GM10847 (cell line): ENCODE results near the gene PAQR7.

Experiments used
- POLR2A ChIP-seq: IDR thresholded peaks from 2 replicates; pipeline ENCODE4 v1.6.1; 2011; ENCODE audit not compliant: insufficient read length; ENCODE audit errors: extremely low read depth

The PAQR7 gene

DNA sequence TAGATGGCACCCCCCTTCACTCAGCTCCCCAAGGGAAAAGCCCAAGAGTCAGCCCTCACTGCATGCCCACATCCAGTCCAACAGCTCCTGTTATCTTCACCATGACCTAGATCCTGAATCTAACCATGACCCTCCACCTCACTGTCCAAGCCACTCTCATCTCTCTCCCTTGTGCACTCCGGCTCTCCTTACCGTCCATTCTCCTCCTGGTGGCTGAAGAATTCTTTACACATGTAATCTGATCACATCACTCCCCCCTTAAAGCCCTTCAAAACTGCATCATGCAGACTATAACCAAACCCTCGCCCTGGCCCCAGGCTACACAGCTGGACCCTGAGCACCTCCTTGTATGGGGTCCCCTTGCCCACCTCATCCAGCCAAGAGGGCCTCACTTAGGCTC, 14.0 kb upstream of the PAQR7 start:
- TF ChIP-seq POLR2A, result no peak

- TF ChIP-seq POLR2A, result no peak
Observed at GRCh38 chr1:25888426-25888987, 13.0 kb upstream of the PAQR7 start.

DNA sequence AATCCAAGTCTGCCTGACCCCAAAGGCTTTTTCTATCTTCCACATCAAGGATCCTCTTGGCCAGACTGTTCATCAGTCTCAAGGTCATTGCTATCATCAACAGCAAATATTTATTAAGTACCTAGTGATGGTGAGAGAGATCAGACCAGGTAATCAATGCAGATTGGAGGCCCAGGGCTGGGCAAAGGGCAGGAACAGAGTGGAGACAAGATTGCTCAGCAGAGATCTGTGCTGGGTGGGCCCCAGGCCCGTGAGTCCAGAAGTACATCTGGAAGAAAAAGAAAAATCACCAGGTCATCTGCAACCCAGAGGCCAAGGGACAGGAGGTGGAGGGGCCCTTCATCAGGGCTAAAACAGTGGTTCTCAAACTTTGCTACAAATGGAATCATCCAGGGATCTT, 10.1 kb upstream of the PAQR7 start:
- no peak for TF ChIP-seq POLR2A

DNA sequence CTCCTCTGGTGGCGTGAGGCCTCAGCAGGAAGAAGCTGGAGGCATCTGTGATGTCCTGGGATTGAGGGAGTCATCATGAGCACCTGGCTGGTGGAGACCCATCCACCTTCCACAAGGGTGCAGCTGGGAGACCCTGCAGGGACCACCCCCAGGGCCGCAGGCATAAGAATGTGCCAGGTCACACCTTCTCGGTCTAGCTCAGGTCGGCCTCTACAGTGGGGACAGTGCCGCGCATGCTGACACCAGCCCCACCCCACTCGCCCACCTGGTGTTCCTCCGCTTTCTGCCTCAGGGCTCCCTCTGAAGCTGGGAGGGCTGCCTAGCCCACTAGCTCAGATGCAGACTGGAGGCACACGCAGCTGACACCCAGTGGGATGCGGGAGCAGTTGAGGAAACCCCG, 5.8 kb upstream of the PAQR7 start:
- no peak for TF ChIP-seq POLR2A

DNA sequence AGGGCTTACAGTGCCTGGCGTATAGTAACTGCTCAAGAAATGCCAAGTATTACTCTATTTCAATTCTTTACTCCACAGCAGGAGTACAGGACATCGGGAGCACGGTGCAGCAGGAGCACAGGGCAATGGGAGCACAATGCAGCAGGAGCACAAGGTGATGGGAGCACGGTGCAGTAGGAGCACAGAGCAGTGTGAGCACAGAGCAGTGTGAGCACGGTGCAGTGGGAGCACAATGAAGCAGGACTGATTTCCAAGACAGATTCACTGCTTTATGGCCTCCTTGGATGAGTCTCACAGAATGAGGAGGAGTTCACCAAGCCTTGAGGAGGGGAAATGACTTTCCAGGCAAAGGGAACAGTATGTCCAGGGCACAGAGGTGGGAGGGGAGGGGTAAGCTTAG, 5.0 kb upstream of the PAQR7 start:
- no peak for TF ChIP-seq POLR2A

DNA sequence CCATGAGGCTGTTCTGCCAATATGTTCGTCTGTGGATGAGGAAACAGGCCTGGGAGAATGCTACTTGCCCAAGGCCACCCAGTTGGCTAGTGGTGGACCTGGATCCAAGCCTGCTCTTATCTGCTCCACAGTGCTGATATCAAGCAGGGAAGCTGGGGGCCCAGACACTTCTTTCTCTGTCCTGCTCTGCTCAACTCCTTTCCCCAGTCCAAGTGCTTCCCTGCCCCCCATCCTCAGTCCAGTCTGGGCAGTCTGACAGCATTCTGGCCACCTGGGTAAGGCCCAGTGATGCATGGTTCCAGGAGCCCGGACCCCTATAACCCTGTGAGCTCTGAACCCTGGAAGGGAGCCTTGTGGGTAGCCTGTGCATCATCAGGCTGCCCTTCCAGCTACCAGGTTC, 4.2 kb upstream of the PAQR7 start:
- TF ChIP-seq POLR2A, result no peak

GRCh38 chr1:25878690-25879089, 3.2 kb upstream of the PAQR7 start:
- TF ChIP-seq POLR2A, result no peak

- TF ChIP-seq POLR2A, result no peak
Observed at GRCh38 chr1:25877155-25877554, 1.6 kb upstream of the PAQR7 start.

DNA sequence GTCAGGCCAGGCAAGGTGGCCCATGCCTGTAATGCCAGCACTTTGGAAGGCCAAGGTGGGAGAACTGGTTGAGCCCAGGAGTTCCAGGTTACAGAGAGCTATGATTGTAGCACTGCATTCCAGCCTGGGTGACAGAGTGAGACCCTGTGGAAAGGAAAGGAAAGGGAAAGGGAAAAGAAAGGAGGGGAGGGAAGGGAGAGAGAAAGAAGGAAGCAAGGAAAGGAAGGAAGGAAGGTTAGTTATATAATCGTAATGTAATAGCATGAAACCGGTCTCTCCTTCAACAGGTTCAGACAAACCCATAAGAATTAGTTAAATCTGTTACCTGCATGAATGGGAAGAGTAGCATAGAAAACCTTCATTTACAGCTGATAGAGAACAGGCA, 1.2 kb upstream of the PAQR7 start:
- no peak for TF ChIP-seq POLR2A

DNA sequence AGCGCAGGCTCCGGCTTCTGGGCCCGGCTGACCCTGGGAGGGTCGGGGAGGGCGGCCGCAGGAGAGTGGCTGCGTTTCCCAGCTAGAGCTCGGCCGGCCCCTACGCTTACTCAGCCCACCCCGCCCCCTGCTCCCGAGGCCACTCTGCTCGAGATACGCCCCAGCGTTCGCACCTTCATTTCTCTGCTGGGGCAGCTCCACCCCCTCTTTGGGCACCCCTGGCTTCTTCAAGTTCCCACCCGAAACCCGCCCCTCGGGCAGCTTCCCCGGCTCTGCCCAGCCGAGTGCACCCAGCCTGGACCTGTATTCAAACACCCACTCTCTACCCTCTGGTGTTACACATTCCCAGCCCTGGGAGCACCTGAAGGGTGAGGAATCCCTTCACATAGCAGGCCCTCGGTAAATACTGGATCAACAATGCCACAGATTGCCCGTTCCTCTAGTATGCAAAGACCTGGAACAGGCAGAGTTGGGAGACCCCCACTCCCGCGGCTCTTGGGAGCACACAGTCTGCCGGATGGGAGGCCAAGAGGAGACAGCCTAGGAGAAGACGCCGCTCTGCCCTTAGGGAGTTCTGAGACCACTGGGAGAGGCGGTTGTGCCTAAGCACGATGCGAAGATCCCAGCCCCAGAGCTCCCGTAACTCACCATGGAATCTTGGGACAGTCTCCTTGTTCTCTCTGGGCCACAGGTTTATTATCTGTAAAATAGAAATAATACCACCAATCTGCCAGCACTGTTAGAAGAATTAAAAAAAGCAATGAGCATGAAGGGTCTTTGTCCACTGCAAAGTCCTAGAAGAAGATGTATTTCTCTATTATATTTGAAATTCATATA, 566 bp upstream of the PAQR7 start:
- no peak for TF ChIP-seq POLR2A

DNA sequence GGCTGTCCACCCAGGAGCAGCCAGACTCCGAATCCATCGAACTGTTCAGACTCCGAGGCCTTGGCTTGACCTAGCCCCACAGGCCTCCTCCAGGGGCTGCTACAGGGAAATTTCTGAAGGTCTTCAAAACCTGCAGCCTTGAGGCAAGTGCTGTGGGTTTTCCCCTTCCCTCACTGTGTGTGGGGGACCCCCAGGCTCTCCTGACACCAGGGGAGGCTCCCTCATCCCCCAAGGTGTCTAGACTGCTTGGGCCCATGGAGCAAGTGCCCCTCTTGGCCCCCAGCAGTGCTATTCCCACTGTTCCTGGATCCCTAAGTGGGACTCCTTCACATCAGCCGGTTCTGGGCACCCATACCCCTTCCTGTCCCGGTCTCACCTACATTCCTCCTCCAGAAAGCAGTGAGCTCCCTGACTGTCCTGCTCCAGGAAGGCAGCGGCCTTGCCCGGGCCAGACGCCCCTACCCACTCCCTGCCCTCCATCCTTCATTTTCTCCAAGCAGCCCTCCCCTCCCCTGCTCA, 814 bp downstream of the PAQR7 start:
- no peak for TF ChIP-seq POLR2A

GRCh38 chr1:25874209-25874608, 1.3 kb downstream of the PAQR7 start:
- no peak for TF ChIP-seq POLR2A

DNA sequence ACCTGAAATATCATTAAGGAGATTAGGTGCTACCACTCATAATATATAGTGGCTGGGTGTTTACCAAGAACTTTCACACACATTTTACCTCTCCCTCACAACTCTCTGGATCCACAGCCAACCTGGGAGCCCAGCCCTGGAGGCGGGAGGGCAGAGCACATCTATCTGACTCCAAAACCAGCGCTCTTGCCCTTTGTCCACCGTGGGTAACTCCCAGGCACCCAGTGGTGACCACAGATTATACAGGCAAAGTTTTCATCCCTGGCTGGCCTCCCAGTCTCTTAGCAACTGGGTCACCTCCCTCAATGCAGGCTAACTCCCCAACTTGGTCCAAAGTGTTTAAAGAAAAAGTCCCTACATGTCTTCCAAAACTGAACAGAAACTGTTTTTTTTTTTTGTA, 2.4 kb downstream of the PAQR7 start:
- no peak for TF ChIP-seq POLR2A

- TF ChIP-seq POLR2A, result no peak
Observed at GRCh38 chr1:25872713-25873112, 2.8 kb downstream of the PAQR7 start.

- no peak for TF ChIP-seq POLR2A
Observed at GRCh38 chr1:25871704-25872494, 3.6 kb downstream of the PAQR7 start.
